GM18511 (cell line): ENCODE results near the gene CRTC3.
"Not testable (repeated sequence)": the region's sequence is repeated elsewhere in the genome, so short reads cannot be mapped to it uniquely, and the experiment has no call there.

ENCODE experiments used
- ATAC-seq: cut with Tn5 transposase; IDR thresholded peaks from one replicate; pipeline ENCODE4 v1.9.1; 2021; ENCODE audit warnings: mild to moderate bottlenecking, moderate library complexity; ENCODE audit not compliant: unreplicated experiment

The CRTC3 gene

GRCh38 chr15:90618330-90619125, 88.8 kb downstream of the CRTC3 start:
- no peak for ATAC-seq

- no peak for ATAC-seq
These were observed 89.7 kb downstream of the CRTC3 start for GRCh38 chr15:90619468-90619867.

GRCh38 chr15:90619939-90620338, 90.2 kb downstream of the CRTC3 start:
- no peak for ATAC-seq

- ATAC-seq, result peak; percentile 82
These were observed 90.8 kb downstream of the CRTC3 start for GRCh38 chr15:90620379-90621067.

GRCh38 chr15:90623854-90624253, 94.1 kb downstream of the CRTC3 start:
- no peak for ATAC-seq

- ATAC-seq, result no peak
These were observed 94.7 kb downstream of the CRTC3 start for GRCh38 chr15:90624278-90624981.

GRCh38 chr15:90625037-90625436, 95.3 kb downstream of the CRTC3 start:
- no peak for ATAC-seq

- no peak for ATAC-seq
These were observed 99.5 kb downstream of the CRTC3 start for GRCh38 chr15:90629217-90629616.

- ATAC-seq, result no peak
These were observed 103.6 kb downstream of the CRTC3 start for GRCh38 chr15:90633360-90633759.

GRCh38 chr15:90636993-90637392, 107.3 kb downstream of the CRTC3 start:
- ATAC-seq, result not testable (repeated sequence)

- ATAC-seq, result no peak
These were observed 108.0 kb downstream of the CRTC3 start for GRCh38 chr15:90637693-90638092.

GRCh38 chr15:90638201-90638691, 108.5 kb downstream of the CRTC3 start:
- no peak for ATAC-seq

GRCh38 chr15:90638963-90639362, 109.2 kb downstream of the CRTC3 start:
- ATAC-seq, result no peak

GRCh38 chr15:90640862-90641261, 111.1 kb downstream of the CRTC3 start:
- ATAC-seq, result no peak

GRCh38 chr15:90641581-90642463, 112.1 kb downstream of the CRTC3 start:
- ATAC-seq, result no peak

GRCh38 chr15:90642464-90643300, 113.0 kb downstream of the CRTC3 start:
- ATAC-seq, result no peak

GRCh38 chr15:90643301-90643632, 113.5 kb downstream of the CRTC3 start:
- ATAC-seq, result no peak

- no peak for ATAC-seq
These were observed 114.8 kb downstream of the CRTC3 start for GRCh38 chr15:90644526-90644925.

GRCh38 chr15:90644952-90645725, 115.4 kb downstream of the CRTC3 start:
- no peak for ATAC-seq
